Nephron progenitor cell (in vitro differentiated cells): Measurements from ENCODE around the gene GRIA1.

Experiments
- DNase-seq: peaks from one replicate; pipeline ENCODE4 v3.0.0; 2021
- H3K27ac Mint-ChIP-seq: 2 replicates; pipeline ENCODE4 v1.8.0; 2021; ENCODE audit warnings: mild to moderate bottlenecking, moderate library complexity, mixed read lengths
- H3K27me3 Mint-ChIP-seq: 2 replicates; pipeline ENCODE4 v1.8.0; 2021; ENCODE audit warnings: mild to moderate bottlenecking, low read depth, mixed read lengths; ENCODE audit not compliant: poor library complexity
- H3K36me3 Mint-ChIP-seq: 2 replicates; pipeline ENCODE4 v1.8.0; 2021; ENCODE audit warnings: low read depth, mixed read lengths
- H3K4me1 Mint-ChIP-seq: 2 replicates; pipeline ENCODE4 v1.8.0; 2021; ENCODE audit warnings: mixed read lengths
- H3K4me3 Mint-ChIP-seq: 2 replicates; pipeline ENCODE4 v1.8.0; 2021; ENCODE audit warnings: mild to moderate bottlenecking, moderate library complexity, mixed read lengths
- H3K9me3 Mint-ChIP-seq: 2 replicates; pipeline ENCODE4 v1.8.0; 2021; ENCODE audit warnings: mild to moderate bottlenecking, moderate library complexity, mixed read lengths
- CTCF ChIP-seq: fragments of 200-600 bp; sonication (generic); IDR thresholded peaks from 2 replicates; pipeline ENCODE4 v1.5.0; 2021; ENCODE audit warnings: antibody characterized with exemption

Gene GRIA1

GRCh38 chr5:153753645-153754432, 263.4 kb downstream of the GRIA1 start:
- peaks cover 18% of the 10 kb centered on the region for H3K4me1 Mint-ChIP-seq
- TF ChIP-seq CTCF = no peak
- H3K36me3 Mint-ChIP-seq = peaks cover 11% of the 10 kb centered on the region
- H3K27ac Mint-ChIP-seq = no peak overlapping the region
- H3K4me3 Mint-ChIP-seq = no peak overlapping the region
- peaks cover 3% of the 10 kb centered on the region for H3K27me3 Mint-ChIP-seq
- H3K9me3 Mint-ChIP-seq = peaks cover 16% of the 10 kb centered on the region
- DNase-seq = no peak

- TF ChIP-seq CTCF = no peak
- no peaks in the 10 kb centered on the region for H3K4me1 Mint-ChIP-seq
- no peak overlapping the region for H3K27ac Mint-ChIP-seq
- H3K36me3 Mint-ChIP-seq = peaks cover 11% of the 10 kb centered on the region
- peaks cover 29% of the 10 kb centered on the region for H3K9me3 Mint-ChIP-seq
- peaks cover 3% of the 10 kb centered on the region for H3K27me3 Mint-ChIP-seq
- no peak overlapping the region for H3K4me3 Mint-ChIP-seq
- DNase-seq = no peak
Observed at GRCh38 chr5:153755913-153756500, 265.5 kb downstream of the GRIA1 start.

- no peak for DNase-seq
- no peak overlapping the region for H3K27ac Mint-ChIP-seq
- no peak overlapping the region for H3K4me3 Mint-ChIP-seq
- no peak for TF ChIP-seq CTCF
- H3K36me3 Mint-ChIP-seq = peaks cover 11% of the 10 kb centered on the region
- peaks cover 3% of the 10 kb centered on the region for H3K27me3 Mint-ChIP-seq
- H3K9me3 Mint-ChIP-seq = peaks cover 30% of the 10 kb centered on the region
- no peaks in the 10 kb centered on the region for H3K4me1 Mint-ChIP-seq
Observed at GRCh38 chr5:153756540-153756939, 266.1 kb downstream of the GRIA1 start.

GRCh38 chr5:153765987-153766386, 275.5 kb downstream of the GRIA1 start:
- no peaks in the 10 kb centered on the region for H3K27me3 Mint-ChIP-seq
- no peak overlapping the region for H3K4me3 Mint-ChIP-seq
- H3K27ac Mint-ChIP-seq = no peak overlapping the region
- H3K36me3 Mint-ChIP-seq = peaks cover 5% of the 10 kb centered on the region
- no peak for DNase-seq
- no peak for TF ChIP-seq CTCF
- H3K4me1 Mint-ChIP-seq = peaks cover 15% of the 10 kb centered on the region
- peaks cover 5% of the 10 kb centered on the region for H3K9me3 Mint-ChIP-seq

GRCh38 chr5:153767221-153768188, 277.0 kb downstream of the GRIA1 start:
- DNase-seq = no peak
- H3K27ac Mint-ChIP-seq = no peak overlapping the region
- no peak for TF ChIP-seq CTCF

More at GRCh38 chr5:153767221-153768188, 277.0 kb downstream of the GRIA1 start:
- Mint-ChIP-seq H3K4me3 (no peak overlapping the region), H3K27me3 (no peaks in the 10 kb centered on the region), H3K9me3 (no peaks in the 10 kb centered on the region), H3K36me3 (no peaks in the 10 kb centered on the region), H3K4me1 (peaks cover 24% of the 10 kb centered on the region)
